Measurements from ENCODE around the gene PHLDA1.

GRCh38 chr12:75997658-75998057 is 33.9 kb downstream of the PHLDA1 start:
- TF ChIP-seq CTCF (optimal IDR thresholded peaks at IDR 0.05 in 1 of 3, IDR thresholded peaks at IDR 0.05 in 1 of 3, conservative IDR thresholded peaks at IDR 0.05 in 1 of 3; ENCODE audit: extremely low read depth in 1 of 3, insufficient read depth in 2 of 3, low read length in 3 of 3) (no peak), EZH2 (IDR thresholded peaks at IDR 0.05; ENCODE audit: low read length) (no peak)

Measured in keratinocyte (primary cell).